A673 (cell line): ENCODE measurements around the gene CIDEC. TPM values are rescaled to one million over a fixed set of nuclear protein-coding genes. Genes with fewer than 3 reads are reported as not detected.
"Not testable (repeated sequence)": the region's sequence is repeated elsewhere in the genome, so short reads cannot be mapped to it uniquely, and the experiment has no call there.

Source experiments
- BruUV-seq: library from RNA; stranded (reverse); fragments of 400-500 nt; replicated peaks from 2 replicates; lab custom pipeline; 2021; lab: Mats Ljungman, UMichigan
- CTCF ChIA-PET: fragments of 300-600 bp; sonication (Branson Sonifier 250); formaldehyde crosslinking; loops from one replicate; lab custom pipeline; 2022; ENCODE audit warnings: antibody characterized with exemption; lab: Charles Lee
- POLR2A ChIA-PET: fragments of 300-600 bp; sonication (Branson Sonifier 250); formaldehyde crosslinking; loops from one replicate; lab custom pipeline; 2022; ENCODE audit warnings: antibody characterized with exemption; ENCODE audit not compliant: low non-redundant PET; lab: Charles Lee
- DNase-seq: peaks from one replicate; pipeline ENCODE4 v3.0.0-alpha.2; 2015; ENCODE audit warnings: low spot score
- H3K27ac ChIP-seq: fragments of 200-600 bp; sonication (generic); 2 replicates; pipeline ENCODE4 v1.5.1; 2016; ENCODE audit warnings: mixed run types, low read depth, mild to moderate bottlenecking, mixed read lengths, antibody characterized with exemption, low read length; ENCODE audit not compliant: poor library complexity, severe bottlenecking
- H3K27me3 ChIP-seq: fragments of 200-600 bp; sonication (generic); replicated peaks from 2 replicates; pipeline ENCODE4 v1.6.1; 2017; ENCODE audit warnings: mixed run types, low read depth, mild to moderate bottlenecking, mixed read lengths, antibody characterized with exemption, low read length; ENCODE audit not compliant: insufficient read depth, poor library complexity
- H3K36me3 ChIP-seq: fragments of 200-600 bp; sonication (generic); 2 replicates; pipeline ENCODE4 v1.6.1; 2016; ENCODE audit warnings: mixed run types, mild to moderate bottlenecking, mixed read lengths, antibody characterized with exemption, low read length; ENCODE audit not compliant: insufficient read depth, poor library complexity, severe bottlenecking
- H3K4me1 ChIP-seq: fragments of 200-600 bp; sonication (generic); 2 replicates; pipeline ENCODE4 v1.6.1; 2017; ENCODE audit warnings: mixed run types, mild to moderate bottlenecking, mixed read lengths, antibody characterized with exemption, low read length; ENCODE audit not compliant: insufficient read depth, poor library complexity, severe bottlenecking
- H3K4me3 ChIP-seq: fragments of 200-600 bp; sonication (generic); 2 replicates; pipeline ENCODE4 v1.5.1; 2016; ENCODE audit warnings: low read depth, mixed run types, mild to moderate bottlenecking, mixed read lengths, low read length; ENCODE audit not compliant: poor library complexity, severe bottlenecking
- H3K9me3 ChIP-seq: fragments of 200-600 bp; sonication (generic); 2 replicates; pipeline ENCODE4 v1.6.1; 2016; ENCODE audit warnings: mixed run types, low read depth, mild to moderate bottlenecking, mixed read lengths, antibody characterized with exemption, low read length; ENCODE audit not compliant: poor library complexity, severe bottlenecking
- CTCF ChIP-seq: fragments of 300-800, 200-600 bp; sonication (generic); conservative IDR thresholded peaks from 2 replicates; pipeline ENCODE4 v1.5.1; 2017; ENCODE audit warnings: low read depth, mild to moderate bottlenecking, antibody characterized with exemption, low read length, moderate library complexity, mixed read lengths
- EZH2 ChIP-seq: fragments of 200-600 bp; sonication (generic); IDR thresholded peaks from 2 replicates; pipeline ENCODE4 v1.6.1; 2017; ENCODE audit warnings: borderline replicate concordance, low read depth, mild to moderate bottlenecking, mixed read lengths, antibody characterized with exemption, low read length; ENCODE audit not compliant: poor library complexity, severe bottlenecking
- intact Hi-C: fragments of 100-400 bp; cut with micrococcal nuclease; formaldehyde crosslinking; loops from one replicate; pipeline ENCODE4 v1.10.0; 2022; ENCODE audit not compliant: unreplicated experiment
- total RNA-seq: library from RNA; stranded (reverse); gene quantifications from 2 replicates; pipeline ENCODE4 v1.2.3, GENCODE V29; 2021

CIDEC gene
- total RNA-seq, 1 experiment from 2014 or later, result not detected

- ChIA-PET CTCF (interaction anchor here (0.5 kb wide), 1 partner anchor 167 kb away, joined by 10 read pairs; no protein-coding TSS in a partner anchor), POLR2A (no interaction called here)
- BruUV-seq, result no TSS peak
- Histone ChIP-seq H3K27ac (no peak overlapping the region), H3K36me3 (no peaks in the 10 kb centered on the region), H3K4me3 (no peak overlapping the region), H3K27me3 (no peaks in the 10 kb centered on the region), H3K9me3 (no peaks in the 10 kb centered on the region), H3K4me1 (no peaks in the 10 kb centered on the region)
- intact Hi-C loops, result no loop called here
- TF ChIP-seq CTCF (no peak), EZH2 (no peak)
- DNase-seq, result no peak
These were observed 1.4 kb upstream of the CIDEC start for GRCh38 chr3:9881441-9881840.

DNA sequence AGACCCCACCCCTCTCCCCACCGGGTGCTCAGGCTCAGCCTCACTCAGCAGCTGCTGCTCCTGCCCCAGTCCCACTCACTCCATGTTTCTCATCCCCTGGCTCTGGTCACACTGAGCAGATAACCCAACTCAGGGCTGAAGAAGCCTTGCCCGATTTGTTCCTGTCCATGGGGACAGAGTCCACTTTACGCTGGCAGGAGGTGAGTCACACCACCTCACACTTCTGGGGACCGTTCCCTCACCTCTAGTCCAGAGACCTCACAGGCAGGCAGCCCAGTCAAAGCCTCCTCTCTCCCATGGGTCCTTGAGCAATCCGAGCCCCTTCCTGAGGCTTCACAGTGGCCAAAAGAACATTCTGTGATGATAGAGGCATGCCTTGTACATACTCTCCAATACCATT lies 1.4 kb downstream of the CIDEC start:
- no TSS peak for BruUV-seq

GRCh38 chr3:9876991-9877390 lies 3.1 kb downstream of the CIDEC start:
- H3K9me3 ChIP-seq, result no peaks in the 10 kb centered on the region
- no peaks in the 10 kb centered on the region for H3K27me3 ChIP-seq
- no peak overlapping the region for H3K27ac ChIP-seq
- intact Hi-C loops, result no loop called here
- POLR2A ChIA-PET, result no interaction called here
- no TSS peak for BruUV-seq
- H3K4me3 ChIP-seq, result no peak overlapping the region
- TF ChIP-seq EZH2 (no peak), CTCF (no peak)
- DNase-seq, result no peak
- H3K4me1 ChIP-seq, result no peaks in the 10 kb centered on the region
- CTCF ChIA-PET, result no interaction called here
- H3K36me3 ChIP-seq, result no peaks in the 10 kb centered on the region

More for the DNA sequence above, 1.4 kb downstream of the CIDEC start:
- CTCF ChIA-PET, result no interaction called here
- H3K27me3 ChIP-seq, result no peaks in the 10 kb centered on the region
- TF ChIP-seq CTCF (no peak), EZH2 (no peak)
- DNase-seq, result no peak
- POLR2A ChIA-PET, result no interaction called here
- H3K4me3 ChIP-seq, result no peak overlapping the region
- H3K36me3 ChIP-seq, result no peaks in the 10 kb centered on the region
- H3K4me1 ChIP-seq, result no peaks in the 10 kb centered on the region
- no peaks in the 10 kb centered on the region for H3K9me3 ChIP-seq
- H3K27ac ChIP-seq, result no peak overlapping the region
- intact Hi-C loops, result no loop called here

DNA sequence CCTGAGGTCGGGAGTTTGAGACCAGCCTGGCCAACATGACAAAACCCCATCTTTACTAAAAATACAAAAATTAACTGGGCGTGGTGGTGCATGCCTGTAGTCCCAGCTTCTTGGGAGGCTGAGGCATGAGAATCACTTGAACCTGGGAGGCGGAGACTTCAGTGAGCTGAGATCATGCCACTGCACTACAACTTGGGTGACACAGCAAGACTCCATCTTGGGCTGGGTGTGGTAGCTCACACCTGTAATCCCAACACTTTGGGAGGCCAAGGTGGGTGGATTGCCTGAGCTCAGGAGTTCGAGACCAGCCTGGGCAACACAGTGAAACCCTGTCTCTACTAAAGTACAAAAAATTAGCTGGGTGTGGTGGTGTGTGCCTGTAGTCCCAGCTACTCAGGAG lies 3.8 kb downstream of the CIDEC start:
- BruUV-seq, POLR2A ChIA-PET, H3K27ac ChIP-seq, H3K4me3 ChIP-seq, DNase-seq, H3K36me3 ChIP-seq, CTCF ChIA-PET, H3K9me3 ChIP-seq, H3K4me1 ChIP-seq, H3K27me3 ChIP-seq, intact Hi-C loops: not testable (repeated sequence)
